Anterior cingulate cortex (tissue), 58 donors: ENCODE results near the gene STRADB.

ENCODE experiments used
- DNase-seq, 58 donors: peaks; one replicate each; lab custom pipeline; 2025; lab: John Stamatoyannopoulos, UW

STRADB gene

GRCh38 chr2:201523506-201523905 is 72.0 kb downstream of the STRADB start:
- DNase-seq = no peak
